ENCODE results near the gene ASPHD1.
"Not testable (repeated sequence)": the region's sequence is repeated elsewhere in the genome, so short reads cannot be mapped to it uniquely, and the experiment has no call there.

The ASPHD1 gene

GRCh38 chr16:29906520-29907244, 6.4 kb downstream of the ASPHD1 start:
- in situ Hi-C loops (cut with MboI; ENCODE audit: low pct_unique_long_range_greater_than_20kb, low sequenced_read_pairs, unreplicated experiment) = no loop called here
- TF ChIP-seq CTCF (IDR thresholded peaks at IDR 0.05; ENCODE audit: extremely low read depth, insufficient read depth, missing control alignments) = no peak

GRCh38 chr16:29907973-29908372, 7.7 kb downstream of the ASPHD1 start:
- no peak for TF ChIP-seq CTCF (IDR thresholded peaks at IDR 0.05; ENCODE audit: extremely low read depth, insufficient read depth, missing control alignments)
- in situ Hi-C loops (cut with MboI; ENCODE audit: low pct_unique_long_range_greater_than_20kb, low sequenced_read_pairs, unreplicated experiment) = no loop called here
- DNase-seq (ENCODE audit: low spot score) = no peak

More at GRCh38 chr16:29906520-29907244, 6.4 kb downstream of the ASPHD1 start:
- no peak for DNase-seq (ENCODE audit: low spot score)

GRCh38 chr16:29908719-29909220, 8.5 kb downstream of the ASPHD1 start:
- in situ Hi-C loops (cut with MboI; ENCODE audit: low pct_unique_long_range_greater_than_20kb, low sequenced_read_pairs, unreplicated experiment) = no loop called here
- TF ChIP-seq CTCF (IDR thresholded peaks at IDR 0.05; ENCODE audit: extremely low read depth, insufficient read depth, missing control alignments) = no peak
- DNase-seq (ENCODE audit: low spot score) = no peak

GRCh38 chr16:29909391-29909790, 9.1 kb downstream of the ASPHD1 start:
- no peak for TF ChIP-seq CTCF (IDR thresholded peaks at IDR 0.05; ENCODE audit: extremely low read depth, insufficient read depth, missing control alignments)
- DNase-seq (ENCODE audit: low spot score) = no peak
- in situ Hi-C loops (cut with MboI; ENCODE audit: low pct_unique_long_range_greater_than_20kb, low sequenced_read_pairs, unreplicated experiment) = no loop called here

- in situ Hi-C loops (cut with MboI; ENCODE audit: low pct_unique_long_range_greater_than_20kb, low sequenced_read_pairs, unreplicated experiment); DNase-seq (ENCODE audit: low spot score): not testable (repeated sequence)
Measured at GRCh38 chr16:29909851-29910250, 9.6 kb downstream of the ASPHD1 start.

GRCh38 chr16:29910819-29911675, 10.8 kb downstream of the ASPHD1 start:
- in situ Hi-C loops (cut with MboI; ENCODE audit: low pct_unique_long_range_greater_than_20kb, low sequenced_read_pairs, unreplicated experiment) = no loop called here

More at GRCh38 chr16:29910819-29911675, 10.8 kb downstream of the ASPHD1 start:
- TF ChIP-seq CTCF (IDR thresholded peaks at IDR 0.05; ENCODE audit: extremely low read depth, insufficient read depth, missing control alignments) = no peak
- DNase-seq (ENCODE audit: low spot score) = no peak
